Measurements from ENCODE around the gene MRPL21. TPM values are rescaled to one million over a fixed set of nuclear protein-coding genes. Genes with fewer than 3 reads are reported as not detected.

The MRPL21 gene
- total RNA-seq, 3 donors from 2014 or later (not counting 1 experiment from before 2014, with no cell fraction given): 39.0 to 47.4 (median 40.3) TPM

DNA sequence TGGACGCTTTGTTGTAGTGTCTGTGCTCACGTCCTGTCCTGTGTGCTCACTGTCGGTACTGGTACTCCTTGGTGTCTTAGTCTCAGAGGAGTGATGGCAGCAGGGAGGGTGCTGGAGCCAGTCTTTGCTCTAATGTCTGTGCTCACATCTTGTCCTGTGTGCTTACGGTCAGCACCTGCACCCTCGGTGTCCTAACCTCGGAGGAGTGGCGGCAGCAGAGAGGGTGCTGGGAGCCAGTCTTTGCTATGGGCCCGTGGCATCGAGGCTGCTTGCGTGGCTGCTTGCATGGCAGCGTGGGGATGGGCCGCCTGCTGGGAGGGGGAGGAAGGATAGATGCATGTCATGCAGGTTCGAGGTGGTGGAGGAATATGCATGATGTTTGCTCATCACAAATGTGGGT, 12.8 kb upstream of the MRPL21 start:
- peaks cover 30% of the 10 kb centered on the region for H3K36me3 Mint-ChIP-seq
- ATAC-seq (no peak), DNase-seq (no peak)
- H3K27me3 ChIP-seq (ENCODE audit: control insufficient read depth, insufficient read depth, low read length): no peaks in the 10 kb centered on the region
- no peaks in the 10 kb centered on the region for H3K4me1 Mint-ChIP-seq
- TF ChIP-seq, protein P1, sequence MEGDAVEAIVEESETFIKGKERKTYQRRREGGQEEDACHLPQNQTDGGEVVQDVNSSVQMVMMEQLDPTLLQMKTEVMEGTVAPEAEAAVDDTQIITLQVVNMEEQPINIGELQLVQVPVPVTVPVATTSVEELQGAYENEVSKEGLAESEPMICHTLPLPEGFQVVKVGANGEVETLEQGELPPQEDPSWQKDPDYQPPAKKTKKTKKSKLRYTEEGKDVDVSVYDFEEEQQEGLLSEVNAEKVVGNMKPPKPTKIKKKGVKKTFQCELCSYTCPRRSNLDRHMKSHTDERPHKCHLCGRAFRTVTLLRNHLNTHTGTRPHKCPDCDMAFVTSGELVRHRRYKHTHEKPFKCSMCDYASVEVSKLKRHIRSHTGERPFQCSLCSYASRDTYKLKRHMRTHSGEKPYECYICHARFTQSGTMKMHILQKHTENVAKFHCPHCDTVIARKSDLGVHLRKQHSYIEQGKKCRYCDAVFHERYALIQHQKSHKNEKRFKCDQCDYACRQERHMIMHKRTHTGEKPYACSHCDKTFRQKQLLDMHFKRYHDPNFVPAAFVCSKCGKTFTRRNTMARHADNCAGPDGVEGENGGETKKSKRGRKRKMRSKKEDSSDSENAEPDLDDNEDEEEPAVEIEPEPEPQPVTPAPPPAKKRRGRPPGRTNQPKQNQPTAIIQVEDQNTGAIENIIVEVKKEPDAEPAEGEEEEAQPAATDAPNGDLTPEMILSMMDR (IDR thresholded peaks at IDR 0.05): no peak
- H3K9me3 ChIP-seq (ENCODE audit: control insufficient read depth, insufficient read depth, low read length): no peaks in the 10 kb centered on the region
- intact Hi-C loops (cut with micrococcal nuclease): no loop called here
- H3K27ac Mint-ChIP-seq: no peak overlapping the region
- WGBS (ENCODE audit: insufficient coverage): 96% methylated on average over 13 of the region's 13 CpGs
- H3K9me3 Mint-ChIP-seq: no peaks in the 10 kb centered on the region
- no peak overlapping the region for H3K27ac ChIP-seq (ENCODE audit: low read length)
- no peaks in the 10 kb centered on the region for H3K4me1 ChIP-seq (ENCODE audit: control insufficient read depth, insufficient read depth, low read length)
- no peak overlapping the region for H3K4me3 Mint-ChIP-seq
- no peaks in the 10 kb centered on the region for H3K27me3 Mint-ChIP-seq (ENCODE audit: low read depth in 2 of 2)
- H3K36me3 ChIP-seq (ENCODE audit: control insufficient read depth, insufficient read depth, low read length): peaks cover 72% of the 10 kb centered on the region
- no peak overlapping the region for H3K4me3 ChIP-seq (ENCODE audit: low read length)

DNA sequence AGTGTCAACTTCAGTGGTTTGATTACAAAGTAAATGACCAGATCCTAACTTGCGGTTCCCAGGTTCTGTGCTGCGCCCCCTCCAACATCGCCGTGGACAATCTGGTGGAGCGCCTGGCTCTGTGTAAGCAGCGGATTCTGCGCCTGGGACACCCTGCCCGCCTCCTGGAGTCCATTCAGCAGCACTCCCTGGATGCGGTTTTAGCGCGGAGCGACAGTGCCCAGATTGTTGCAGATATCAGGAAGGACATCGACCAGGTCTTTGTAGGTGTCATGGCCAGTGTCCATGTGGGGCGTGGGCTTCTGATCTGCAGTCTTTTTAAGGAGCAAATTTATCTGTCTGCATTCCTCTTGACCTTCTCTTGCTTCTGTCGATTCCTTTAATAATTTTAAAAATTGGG, 11.1 kb upstream of the MRPL21 start:
- H3K27ac ChIP-seq (ENCODE audit: low read length): no peak overlapping the region
- no peaks in the 10 kb centered on the region for H3K27me3 ChIP-seq (ENCODE audit: control insufficient read depth, insufficient read depth, low read length)
- H3K4me1 ChIP-seq (ENCODE audit: control insufficient read depth, insufficient read depth, low read length): no peaks in the 10 kb centered on the region
- H3K4me1 Mint-ChIP-seq: no peaks in the 10 kb centered on the region
- peaks cover 29% of the 10 kb centered on the region for H3K36me3 Mint-ChIP-seq
- ATAC-seq: no peak
- no peak overlapping the region for H3K27ac Mint-ChIP-seq
- H3K27me3 Mint-ChIP-seq (ENCODE audit: low read depth in 2 of 2): no peaks in the 10 kb centered on the region
- 99% methylated on average over 14 of the region's 15 CpGs for WGBS (ENCODE audit: insufficient coverage)
- TF ChIP-seq, protein P1 (IDR thresholded peaks at IDR 0.05): no peak
- H3K9me3 Mint-ChIP-seq: no peaks in the 10 kb centered on the region
- DNase-seq: no peak
- H3K9me3 ChIP-seq (ENCODE audit: control insufficient read depth, insufficient read depth, low read length): no peaks in the 10 kb centered on the region
- no peak overlapping the region for H3K4me3 ChIP-seq (ENCODE audit: low read length)
- no peak overlapping the region for H3K4me3 Mint-ChIP-seq
- intact Hi-C loops (cut with micrococcal nuclease): no loop called here
- peaks cover 73% of the 10 kb centered on the region for H3K36me3 ChIP-seq (ENCODE audit: control insufficient read depth, insufficient read depth, low read length)

DNA sequence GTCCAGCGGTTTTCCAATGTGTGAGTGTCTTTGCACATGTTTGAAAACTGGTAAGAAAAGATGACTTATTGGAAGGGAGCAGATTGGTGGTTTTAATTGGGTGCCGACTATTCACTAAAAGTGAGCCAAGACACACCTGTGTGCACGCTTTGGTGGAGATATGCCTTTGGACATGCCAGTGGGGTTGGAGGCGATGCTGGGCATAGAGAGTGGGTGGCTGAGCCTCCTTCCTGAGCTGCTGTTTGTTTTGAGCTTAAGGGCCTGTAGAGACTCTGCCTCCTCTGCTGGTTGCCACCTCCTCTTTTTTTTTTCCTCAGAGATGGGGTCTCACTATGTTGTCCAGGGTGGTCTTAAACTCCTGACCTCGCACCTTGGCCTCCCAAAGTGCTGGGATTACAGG, 9.6 kb upstream of the MRPL21 start:
- 96% methylated on average over 5 of the region's 5 CpGs for WGBS (ENCODE audit: insufficient coverage)
- H3K36me3 ChIP-seq (ENCODE audit: control insufficient read depth, insufficient read depth, low read length): peaks cover 68% of the 10 kb centered on the region
- H3K4me1 Mint-ChIP-seq: no peaks in the 10 kb centered on the region
- H3K36me3 Mint-ChIP-seq: peaks cover 17% of the 10 kb centered on the region
- no peak overlapping the region for H3K4me3 Mint-ChIP-seq
- H3K27ac Mint-ChIP-seq: no peak overlapping the region
- no peak for ATAC-seq
- intact Hi-C loops (cut with micrococcal nuclease): no loop called here
- TF ChIP-seq, protein P1 (IDR thresholded peaks at IDR 0.05): no peak
- H3K27ac ChIP-seq (ENCODE audit: low read length): no peak overlapping the region
- H3K4me3 ChIP-seq (ENCODE audit: low read length): no peak overlapping the region
- no peak for DNase-seq
- no peaks in the 10 kb centered on the region for H3K27me3 ChIP-seq (ENCODE audit: control insufficient read depth, insufficient read depth, low read length)
- H3K27me3 Mint-ChIP-seq (ENCODE audit: low read depth in 2 of 2): no peaks in the 10 kb centered on the region
- H3K9me3 ChIP-seq (ENCODE audit: control insufficient read depth, insufficient read depth, low read length): no peaks in the 10 kb centered on the region
- no peaks in the 10 kb centered on the region for H3K4me1 ChIP-seq (ENCODE audit: control insufficient read depth, insufficient read depth, low read length)
- H3K9me3 Mint-ChIP-seq: no peaks in the 10 kb centered on the region

DNA sequence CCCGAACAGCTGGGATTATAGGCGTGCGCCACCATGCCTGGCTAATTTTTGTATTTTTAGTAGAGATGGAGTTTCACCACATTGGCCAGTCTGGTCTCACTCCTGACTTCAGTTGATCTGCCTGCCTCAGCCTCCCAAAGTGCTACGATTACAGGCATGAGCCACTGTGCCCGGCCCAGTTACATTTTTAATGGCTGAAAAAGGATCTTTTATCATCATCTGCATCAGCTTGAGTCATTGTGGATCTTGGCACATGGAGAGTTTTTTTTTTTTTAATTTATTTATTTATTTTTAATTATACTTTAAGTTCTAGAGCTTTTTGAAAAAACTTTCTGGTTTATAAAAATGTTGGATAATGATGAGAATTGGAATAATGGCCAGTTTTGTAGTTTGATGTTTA, 8.6 kb upstream of the MRPL21 start:
- Histone ChIP-seq H3K27me3 (ENCODE audit: control insufficient read depth, insufficient read depth, low read length) (no peaks in the 10 kb centered on the region), H3K4me3 (ENCODE audit: low read length) (no peak overlapping the region), H3K4me1 (ENCODE audit: control insufficient read depth, insufficient read depth, low read length) (no peaks in the 10 kb centered on the region), H3K36me3 (ENCODE audit: control insufficient read depth, insufficient read depth, low read length) (peaks cover 62% of the 10 kb centered on the region), H3K27ac (ENCODE audit: low read length) (no peak overlapping the region), H3K9me3 (ENCODE audit: control insufficient read depth, insufficient read depth, low read length) (no peaks in the 10 kb centered on the region)
- Mint-ChIP-seq H3K9me3 (no peaks in the 10 kb centered on the region), H3K36me3 (peaks cover 10% of the 10 kb centered on the region), H3K27me3 (ENCODE audit: low read depth in 2 of 2) (no peaks in the 10 kb centered on the region), H3K4me1 (no peaks in the 10 kb centered on the region), H3K4me3 (no peak overlapping the region), H3K27ac (no peak overlapping the region)
- 98% methylated on average over 5 of the region's 5 CpGs for WGBS (ENCODE audit: insufficient coverage)
- no peak for DNase-seq
- ATAC-seq: no peak
- intact Hi-C loops (cut with micrococcal nuclease): no loop called here
- TF ChIP-seq, protein P1 (IDR thresholded peaks at IDR 0.05): no peak
